ENCODE data around the gene PIKFYVE.
"Not testable (repeated sequence)": the region's sequence is repeated elsewhere in the genome, so short reads cannot be mapped to it uniquely, and the experiment has no call there.

PIKFYVE gene

GRCh38 chr2:208265801-208266552, at the start of gene PIKFYVE:
PIKFYVE (plus strand) TSS chr2:208266255; CDS start chr2:208271520, 5,265 bp downstream.
- peak; percentile 83 for DNase-seq (ENCODE audit: low read depth)

DNA sequence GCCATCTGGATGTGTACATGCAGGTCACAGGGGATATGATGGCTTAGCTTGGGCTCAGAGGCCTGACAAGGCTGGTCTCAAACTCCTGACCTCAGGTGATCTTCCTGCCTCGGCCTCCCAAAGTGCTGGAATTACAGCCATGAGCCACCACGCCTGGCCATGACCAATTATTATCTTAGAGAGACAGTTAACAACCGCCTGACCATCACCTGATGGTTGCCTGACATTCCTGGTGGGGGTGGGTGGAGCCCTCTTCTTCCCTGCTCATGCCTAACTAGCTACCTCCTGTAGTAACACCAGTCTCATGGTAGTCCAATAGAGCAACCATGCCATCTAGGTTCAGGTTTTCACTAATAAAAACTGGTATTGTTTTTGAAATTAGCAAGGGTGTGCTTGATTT, 44.2 kb upstream of the PIKFYVE start:
- DNase-seq (ENCODE audit: low read depth): not testable (repeated sequence)

- no peak for DNase-seq (ENCODE audit: low read depth)
Observed at GRCh38 chr2:208222351-208222750, 43.7 kb upstream of the PIKFYVE start.

DNA sequence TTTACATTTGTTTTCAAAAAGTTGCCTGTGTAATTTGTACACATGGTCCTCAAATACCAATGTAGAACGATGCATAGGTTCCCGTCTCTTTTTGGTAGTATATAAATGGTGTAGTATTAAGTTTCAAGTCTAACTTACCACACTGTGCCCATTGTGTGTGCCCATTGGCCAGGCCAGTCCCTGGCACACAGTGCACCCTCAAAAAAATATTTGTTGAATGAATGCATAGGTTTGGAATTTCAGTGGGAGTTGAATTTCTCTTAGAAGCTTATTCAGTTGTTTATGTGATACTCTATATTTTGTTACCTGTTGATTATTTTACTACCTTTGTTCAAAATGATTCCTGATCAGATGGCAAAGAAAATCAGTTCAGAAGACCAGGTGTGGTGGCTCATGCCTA, 41.3 kb upstream of the PIKFYVE start:
- DNase-seq (ENCODE audit: low read depth): no peak

DNA sequence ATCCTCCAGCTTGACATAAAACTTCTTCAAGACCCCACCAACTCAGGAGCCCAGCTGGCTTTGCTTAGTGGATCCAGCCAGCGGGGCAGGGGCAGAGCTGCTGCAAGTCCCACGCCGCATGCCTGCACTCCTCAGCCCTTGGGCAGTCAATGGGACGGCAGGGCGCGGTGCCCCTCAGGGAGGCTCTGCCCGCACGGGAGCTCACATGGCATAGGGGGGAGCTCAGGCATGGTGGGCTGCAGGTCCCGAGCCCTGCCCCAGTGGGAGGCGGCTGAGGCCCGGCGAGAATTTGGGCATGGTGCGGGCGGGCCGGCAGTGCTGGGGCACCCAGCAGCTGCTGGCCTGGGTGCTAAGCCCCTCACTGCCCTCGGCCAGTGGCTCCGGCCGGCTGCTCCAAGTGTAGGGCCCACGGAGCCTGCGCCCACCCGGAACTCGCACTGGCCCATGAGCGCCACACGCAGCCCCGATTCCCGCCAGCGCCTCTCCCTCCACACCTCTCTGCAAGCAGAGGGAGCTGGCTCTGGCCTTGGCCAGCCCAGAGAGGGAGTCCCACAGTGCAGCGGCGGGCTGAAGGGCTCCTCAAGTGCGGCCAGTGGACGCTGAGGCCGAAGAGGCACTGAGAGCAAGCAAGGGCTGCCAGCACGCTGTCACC, 38.3 kb upstream of the PIKFYVE start:
- no peak for DNase-seq (ENCODE audit: low read depth)

GRCh38 chr2:208228476-208228875, 37.6 kb upstream of the PIKFYVE start:
- no peak for DNase-seq (ENCODE audit: low read depth)

DNA sequence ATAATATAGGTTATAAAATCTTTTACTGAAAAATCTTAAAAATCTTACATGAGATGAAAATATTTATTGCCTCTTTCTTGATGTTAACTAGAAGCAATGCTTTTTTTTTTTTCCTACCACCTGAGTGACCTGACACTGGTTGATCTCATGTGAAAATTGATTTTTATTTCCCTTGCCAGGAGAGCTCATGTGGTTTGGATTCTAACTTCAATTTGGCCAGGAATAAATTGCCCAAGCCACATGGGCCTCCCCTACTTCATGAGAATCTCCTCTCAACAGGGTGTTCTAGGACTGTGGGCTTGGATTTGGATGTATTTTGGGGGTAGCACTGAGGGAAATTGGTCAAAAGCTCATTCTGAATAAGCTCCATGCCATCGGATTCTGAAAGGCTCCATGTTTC, 31.3 kb upstream of the PIKFYVE start:
- no peak for DNase-seq (ENCODE audit: low read depth)

- DNase-seq (ENCODE audit: low read depth): no peak
Observed at GRCh38 chr2:208235860-208236259, 30.2 kb upstream of the PIKFYVE start.

DNA sequence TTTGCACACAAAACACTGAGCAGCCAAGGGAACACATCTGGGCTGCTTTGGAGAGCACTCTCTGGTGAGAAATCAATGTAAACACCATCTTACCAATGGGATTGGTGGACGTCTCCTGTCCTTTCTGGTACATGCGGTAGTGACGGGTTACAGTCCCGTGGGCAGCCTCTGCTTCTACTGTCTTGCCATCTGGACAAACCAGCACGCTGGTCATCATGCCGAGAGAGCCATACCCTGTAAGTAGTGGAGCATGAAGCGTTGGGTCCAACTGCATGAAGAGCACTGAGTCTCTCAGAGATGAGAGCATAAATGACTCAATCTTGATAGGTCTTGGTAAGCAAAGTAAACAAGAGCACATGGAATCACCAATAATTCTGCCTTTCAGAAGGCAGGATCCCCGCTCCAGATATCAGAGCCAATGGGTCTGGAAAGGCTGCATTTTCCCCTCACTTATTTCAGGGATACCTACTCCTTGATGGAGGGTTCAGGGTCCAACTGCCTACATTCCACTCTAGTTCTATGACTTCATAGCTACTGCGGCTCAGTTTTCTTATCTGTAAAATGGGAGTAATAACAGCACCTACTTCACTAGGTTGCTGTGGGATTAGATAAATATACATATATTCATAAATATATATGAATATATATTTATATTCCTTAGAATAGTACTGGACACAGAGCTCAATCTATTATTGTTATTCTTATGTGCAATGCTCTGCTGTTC, 26.1 kb upstream of the PIKFYVE start:
- DNase-seq (ENCODE audit: low read depth): no peak

- DNase-seq (ENCODE audit: low read depth): no peak
Observed at GRCh38 chr2:208240619-208241209, 25.3 kb upstream of the PIKFYVE start.

GRCh38 chr2:208244422-208244821, 21.6 kb upstream of the PIKFYVE start:
- no peak for DNase-seq (ENCODE audit: low read depth)

- DNase-seq (ENCODE audit: low read depth): no peak
Observed at GRCh38 chr2:208245746-208246145, 20.3 kb upstream of the PIKFYVE start.

DNA sequence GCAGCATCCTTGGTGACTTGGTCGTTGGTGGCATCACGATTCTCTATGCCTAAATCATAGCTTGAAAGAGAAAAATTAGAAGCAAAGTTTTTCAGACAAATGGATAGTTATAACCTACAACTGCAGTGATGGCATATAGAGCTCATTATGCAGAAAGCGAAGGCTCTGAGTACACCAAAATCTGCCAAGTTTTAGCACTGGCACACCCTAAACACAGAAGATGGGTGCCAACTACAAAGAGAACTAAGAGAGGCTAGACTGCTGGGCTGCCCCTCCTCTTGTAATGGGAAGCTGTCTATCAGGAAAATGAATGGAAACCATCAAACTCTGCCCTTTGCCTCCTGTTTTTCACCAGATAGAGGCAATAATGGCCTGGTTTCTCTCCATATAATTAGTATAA, 17.5 kb upstream of the PIKFYVE start:
- no peak for DNase-seq (ENCODE audit: low read depth)

GRCh38 chr2:208249296-208249695, 16.8 kb upstream of the PIKFYVE start:
- no peak for DNase-seq (ENCODE audit: low read depth)

DNA sequence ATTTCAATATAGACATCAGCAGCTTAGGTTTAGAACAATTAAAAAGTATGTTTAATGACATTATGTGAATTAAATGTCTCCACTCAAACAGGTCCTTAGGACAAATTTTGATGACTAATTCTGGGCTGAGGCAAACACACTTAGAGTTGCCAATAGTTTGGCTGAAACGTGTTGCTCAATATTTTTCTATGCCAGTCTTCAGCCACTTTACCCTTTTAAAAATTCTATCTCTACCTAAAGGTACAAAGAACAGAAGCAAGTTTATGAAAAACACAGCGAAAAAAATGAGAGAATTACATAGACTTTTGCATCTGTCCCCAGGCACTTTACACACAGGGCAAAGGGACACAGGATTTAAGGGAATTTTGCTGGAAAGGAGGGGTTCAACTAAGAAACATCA, 15.7 kb upstream of the PIKFYVE start:
- no peak for DNase-seq (ENCODE audit: low read depth)

DNA sequence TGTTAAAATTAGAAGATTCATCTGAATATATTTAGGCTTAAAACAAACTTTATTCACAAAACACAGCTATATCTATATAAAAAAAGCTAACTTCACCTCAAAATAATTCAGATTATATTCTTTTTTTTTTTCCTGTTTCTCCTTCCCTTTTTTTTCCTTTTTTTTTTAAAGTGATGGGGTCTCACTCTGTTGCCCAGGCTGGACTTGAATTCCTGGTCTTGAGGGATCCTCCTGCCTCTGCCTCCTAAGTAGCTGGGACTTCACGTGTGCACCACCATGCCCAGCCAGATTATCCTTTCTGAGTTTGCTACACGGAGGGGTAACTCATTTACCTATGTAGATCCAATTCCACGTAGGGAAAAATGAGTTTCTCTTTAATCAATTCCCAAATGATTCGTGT, 15.0 kb upstream of the PIKFYVE start:
- DNase-seq (ENCODE audit: low read depth): no peak

DNA sequence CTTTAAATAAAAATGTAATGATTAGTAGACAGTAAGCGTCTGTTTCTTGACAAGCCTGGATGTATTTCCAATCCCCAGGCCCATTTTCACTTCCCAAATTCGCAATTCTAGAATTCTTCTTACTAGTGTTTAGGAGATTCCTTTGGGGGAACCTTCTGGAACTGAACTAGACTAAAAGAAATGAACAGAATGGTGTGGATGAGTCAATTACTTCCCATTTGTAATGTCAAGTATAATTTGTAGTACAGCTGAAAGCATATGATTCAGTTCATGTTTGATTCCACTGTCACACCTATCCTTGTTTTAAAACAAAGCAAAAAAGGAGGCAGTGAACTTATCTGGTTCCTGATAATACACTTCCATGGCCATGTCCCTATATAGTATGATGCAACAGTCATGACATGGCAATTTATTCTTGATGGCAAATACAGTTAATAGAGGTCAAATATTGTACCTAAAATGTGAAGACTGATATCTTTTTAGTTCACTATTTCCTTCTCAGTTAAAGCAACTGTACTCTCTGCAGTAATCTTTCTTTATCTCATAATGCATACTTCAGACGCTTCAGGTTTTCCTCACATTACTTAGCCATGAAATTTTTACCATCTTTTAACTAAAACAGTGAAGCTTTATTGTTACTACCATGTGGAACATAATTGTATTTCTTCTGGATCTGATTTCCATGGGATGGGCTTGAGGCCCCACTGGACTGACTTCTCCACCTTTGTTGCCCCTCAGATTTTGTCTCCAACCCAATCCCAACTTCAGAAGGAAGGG, 13.2 kb upstream of the PIKFYVE start:
- no peak for DNase-seq (ENCODE audit: low read depth)

DNA sequence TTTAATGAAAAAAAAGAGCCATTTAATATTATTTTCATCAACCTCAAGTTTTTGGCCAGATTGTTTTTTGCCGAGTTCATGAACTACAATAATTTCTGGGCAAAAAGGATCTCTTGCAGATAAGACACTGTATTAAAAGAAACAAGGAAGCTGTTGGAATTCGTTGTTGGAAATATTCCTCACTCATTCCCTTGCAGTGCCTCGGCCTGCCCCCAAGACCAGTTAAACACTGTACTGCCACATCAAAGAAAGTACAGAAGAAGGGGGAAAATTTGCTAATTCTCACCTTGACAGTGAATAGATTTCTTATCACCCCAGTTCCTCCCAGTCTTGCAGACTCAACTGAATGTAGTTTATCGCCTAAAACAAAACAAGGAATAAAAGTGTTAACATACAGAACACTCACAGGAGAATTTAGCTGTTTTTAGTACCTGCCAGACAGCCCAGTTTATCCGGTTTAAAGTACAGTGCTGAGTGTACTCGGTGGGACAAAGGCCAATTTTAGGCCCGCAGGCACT, 12.4 kb upstream of the PIKFYVE start:
- no peak for DNase-seq (ENCODE audit: low read depth)

- DNase-seq (ENCODE audit: low read depth): peak; percentile 72
Observed at GRCh38 chr2:208254118-208254870, 11.8 kb upstream of the PIKFYVE start.

DNA sequence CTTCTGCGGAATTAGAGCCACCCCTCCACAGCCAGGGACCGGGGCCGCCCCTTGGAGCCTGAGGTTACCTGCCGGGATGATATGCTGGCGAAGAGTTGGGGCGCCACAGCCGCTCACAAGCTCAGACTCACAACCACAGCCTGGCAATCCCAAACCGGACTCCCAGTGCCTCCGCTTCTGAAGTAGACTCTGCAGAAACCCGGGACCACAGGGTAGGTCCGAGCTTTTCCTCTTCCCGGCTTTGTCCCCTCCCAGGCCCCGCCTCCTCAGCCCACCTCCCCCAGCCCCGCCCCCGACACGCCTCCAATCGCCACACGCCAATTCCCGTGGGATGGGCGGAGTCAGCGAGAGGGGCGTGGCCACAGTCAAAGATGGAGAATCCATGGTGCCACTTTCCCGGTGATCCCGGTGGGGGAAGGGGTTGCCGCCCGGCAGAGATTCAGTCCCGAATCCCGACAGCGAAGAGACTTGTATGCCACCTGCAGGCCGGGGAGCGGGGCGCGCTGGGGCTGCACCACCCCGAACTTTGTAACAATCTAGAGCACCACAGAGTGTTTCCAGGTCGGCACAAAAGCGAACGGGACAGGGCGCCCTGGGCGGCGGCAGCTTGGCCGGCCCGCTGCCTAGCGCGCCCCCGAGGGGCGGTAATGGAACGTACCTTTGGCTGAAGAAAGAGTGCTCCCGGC, 11.0 kb upstream of the PIKFYVE start, which contains the start of gene IDH1:
TSS of gene IDH1 (minus strand) at position 201 of the 686 bp plus-strand sequence. CDS start 3,520 bp downstream, outside the sequence.
- DNase-seq (ENCODE audit: low read depth): peak; percentile 85
